Measurements from ENCODE around the gene ICE1. TPM values are rescaled to one million over a fixed set of nuclear protein-coding genes. Genes with fewer than 3 reads are reported as not detected.

ICE1 gene
- total and polyA plus RNA-seq, 9 of the 15 experiments (the other 6 are each of a cell fraction or from before 2014, with no cell fraction given) = 4.9 to 47.4 (median 28.2) TPM

GRCh38 chr5:5373351-5373989 is 49.0 kb upstream of the ICE1 start:
- Histone ChIP-seq H3K9me3 (replicated peaks; ENCODE audit: control insufficient read depth, insufficient read depth, low read depth, low read length) (no peaks in the 10 kb centered on the region), H3K27ac (ENCODE audit: extremely low read depth, low read depth, low read length) (peak overlapping the region; percentile 31; the same call in 1 of the 3 replicates), H3K27me3 (ENCODE audit: control insufficient read depth in 2 of 2, insufficient read depth in 2 of 2, low read length in 2 of 2) (peaks cover 0 to 5% of the 10 kb centered on the region in 2 experiments; a peak in 1 of 5 replicates), H3K9ac (ENCODE audit: insufficient read depth in 1 of 2, low read depth in 2 of 2, low read length in 2 of 2) (no peak overlapping the region), H3K36me3 (ENCODE audit: control insufficient read depth, insufficient read depth, low read length) (no peaks in the 10 kb centered on the region), H3K4me2 (ENCODE audit: insufficient read depth, low read length) (0 out of 2 replicates have a peak overlapping the region, but pooled peaks have one; percentile 38), H4K20me1 (replicated peaks; ENCODE audit: control insufficient read depth, insufficient read depth, low read length) (no peaks in the 10 kb centered on the region), H3K4me1 (replicated peaks in 1 of 2; ENCODE audit: control insufficient read depth in 2 of 2, insufficient read depth in 2 of 2, low read length in 2 of 2) (peaks cover 0 to 17% of the 10 kb centered on the region in 2 experiments; a peak in 3 of 5 replicates), H3K9me1 (ENCODE audit: control insufficient read depth, insufficient read depth, low read length) (no peaks in the 10 kb centered on the region), H2AFZ (ENCODE audit: low read depth, low read length) (peak overlapping the region; percentile 43; the same call in 1 of the 2 replicates), H3K79me2 (ENCODE audit: control insufficient read depth, insufficient read depth, low read length) (no peaks in the 10 kb centered on the region), H3K4me3 (no peak overlapping the region)
- no TSS peak for BruUV-seq (replicated peaks)
- peak; percentile 72 for ATAC-seq
- WGBS (ENCODE audit: insufficient coverage, low coverage, missing lambda C conversion rate) = 0% methylated on average over 2 of the region's 2 CpGs
- DNase-seq (ENCODE audit: extremely low read depth in 1 of 4, low spot score in 3 of 4) = peak; percentile 35 to 64 (median 45)
- TF ChIP-seq, protein P1, sequence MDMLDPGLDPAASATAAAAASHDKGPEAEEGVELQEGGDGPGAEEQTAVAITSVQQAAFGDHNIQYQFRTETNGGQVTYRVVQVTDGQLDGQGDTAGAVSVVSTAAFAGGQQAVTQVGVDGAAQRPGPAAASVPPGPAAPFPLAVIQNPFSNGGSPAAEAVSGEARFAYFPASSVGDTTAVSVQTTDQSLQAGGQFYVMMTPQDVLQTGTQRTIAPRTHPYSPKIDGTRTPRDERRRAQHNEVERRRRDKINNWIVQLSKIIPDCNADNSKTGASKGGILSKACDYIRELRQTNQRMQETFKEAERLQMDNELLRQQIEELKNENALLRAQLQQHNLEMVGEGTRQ (CRISPR knock-in tag; IDR thresholded peaks at IDR 0.05) = no peak
- TF ChIP-seq TCF3 (CRISPR knock-in tag; IDR thresholded peaks at IDR 0.05) (peak; percentile 54; the same call in 1 of the 2 replicates), RFX1 (IDR thresholded peaks at IDR 0.05) (peak; percentile 59), KAT8 (IDR thresholded peaks at IDR 0.05; ENCODE audit: low read depth) (no peak), ATF3 (IDR thresholded peaks at IDR 0.05) (no peak), ATF3 (CRISPR knock-in tag; conservative IDR thresholded peaks at IDR 0.05) (0 out of 2 replicates have a peak, but pooled peaks have one; percentile 39), ZNF57 (CRISPR knock-in tag; IDR thresholded peaks at IDR 0.05) (no peak), FOXA3 (CRISPR knock-in tag; conservative IDR thresholded peaks at IDR 0.05 in 1 of 2, IDR thresholded peaks at IDR 0.05 in 1 of 2) (0 out of 4 replicates have a peak, but pooled peaks of 1 of the 2 experiments have one; percentile 48), PREB (CRISPR knock-in tag; IDR thresholded peaks at IDR 0.05) (no peak)
- TF ChIP-seq, protein P2, sequence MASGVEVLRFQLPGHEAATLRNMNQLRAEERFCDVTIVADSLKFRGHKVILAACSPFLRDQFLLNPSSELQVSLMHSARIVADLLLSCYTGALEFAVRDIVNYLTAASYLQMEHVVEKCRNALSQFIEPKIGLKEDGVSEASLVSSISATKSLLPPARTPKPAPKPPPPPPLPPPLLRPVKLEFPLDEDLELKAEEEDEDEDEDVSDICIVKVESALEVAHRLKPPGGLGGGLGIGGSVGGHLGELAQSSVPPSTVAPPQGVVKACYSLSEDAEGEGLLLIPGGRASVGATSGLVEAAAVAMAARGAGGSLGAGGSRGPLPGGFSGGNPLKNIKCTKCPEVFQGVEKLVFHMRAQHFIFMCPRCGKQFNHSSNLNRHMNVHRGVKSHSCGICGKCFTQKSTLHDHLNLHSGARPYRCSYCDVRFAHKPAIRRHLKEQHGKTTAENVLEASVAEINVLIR (CRISPR knock-in tag; IDR thresholded peaks at IDR 0.05) = 0 out of 2 replicates have a peak, but pooled peaks have one; percentile 17
- FAIRE-seq = peak; percentile 76
- CTCF ChIA-PET (ENCODE audit: low intra/inter-chr PET ratio) = no interaction called here
- POLR2A ChIA-PET = interaction anchor here (0.6 to 2.0 kb wide), 2 partner anchors 10 to 82 kb away, joined by 3 to 10 read pairs; no protein-coding TSS in a partner anchor
- intact Hi-C loops (cut with micrococcal nuclease) = no loop called here
- in situ Hi-C loops (cut with MboI) = no loop called here

Measured in K562 (cell line).